Hepatocyte (in vitro differentiated cells): Measurements from ENCODE around the gene PTN. TPM values are rescaled to one million over a fixed set of nuclear protein-coding genes. Genes with fewer than 3 reads are reported as not detected.
A peak's percentile ranks its signal among the peaks of the same experiment; 100 is the strongest.
"Not testable (repeated sequence)": the region's sequence is repeated elsewhere in the genome, so short reads cannot be mapped to it uniquely, and the experiment has no call there.

Source experiments
- DNase-seq: peaks from one replicate; pipeline ENCODE4 v3.0.0-alpha.2; 2016; ENCODE audit warnings: low spot score
- H2AFZ ChIP-seq: fragments of 200-600 bp; sonication (generic); 2 replicates; pipeline ENCODE4 v1.6.0; 2016; ENCODE audit warnings: antibody characterized with exemption, mild to moderate bottlenecking
- H3K27ac ChIP-seq: fragments of 200-600 bp; sonication (generic); 2 replicates; pipeline ENCODE4 v1.5.1; 2016; ENCODE audit warnings: mild to moderate bottlenecking
- H3K27me3 ChIP-seq: fragments of 200-600 bp; sonication (generic); 2 replicates; pipeline ENCODE4 v1.6.1; 2016
- H3K36me3 ChIP-seq: fragments of 200-600 bp; sonication (generic); replicated peaks from 2 replicates; pipeline ENCODE4 v1.5.1; 2016; ENCODE audit warnings: low read depth; ENCODE audit not compliant: insufficient read depth
- H3K4me1 ChIP-seq: fragments of 200-600 bp; sonication (generic); 2 replicates; pipeline ENCODE4 v1.5.1; 2016; ENCODE audit warnings: mild to moderate bottlenecking, moderate library complexity; ENCODE audit not compliant: insufficient read depth
- H3K4me2 ChIP-seq: fragments of 200-600 bp; sonication (generic); 2 replicates; pipeline ENCODE4 v1.6.0; 2016
- H3K4me3 ChIP-seq: fragments of 200-600 bp; sonication (generic); 2 replicates; pipeline ENCODE4 v1.5.1; 2016; ENCODE audit warnings: mild to moderate bottlenecking
- H3K79me2 ChIP-seq: fragments of 200-600 bp; sonication (generic); 2 replicates; pipeline ENCODE4 v1.6.0; 2017; ENCODE audit warnings: mild to moderate bottlenecking
- H3K9me2 ChIP-seq: fragments of 200-600 bp; sonication (generic); replicated peaks from 2 replicates; pipeline ENCODE4 v1.6.0; 2017; ENCODE audit warnings: mild to moderate bottlenecking; ENCODE audit not compliant: insufficient read depth
- H3K9me3 ChIP-seq: fragments of 200-600 bp; sonication (generic); 2 replicates; pipeline ENCODE4 v1.5.1; 2016; ENCODE audit warnings: low read depth, mild to moderate bottlenecking
- H4K20me1 ChIP-seq: fragments of 200-600 bp; sonication (generic); 2 replicates; pipeline ENCODE4 v1.6.0; 2016; ENCODE audit warnings: mild to moderate bottlenecking; ENCODE audit not compliant: insufficient read depth, poor library complexity, severe bottlenecking
- EZH2 ChIP-seq: fragments of 200-600 bp; sonication (generic); IDR thresholded peaks from 2 replicates; pipeline ENCODE4 v1.6.1; 2016; ENCODE audit warnings: antibody characterized with exemption, mild to moderate bottlenecking, borderline replicate concordance
- EZH2phosphoT487 ChIP-seq: fragments of 200-600 bp; sonication (generic); IDR thresholded peaks from one replicate; pipeline ENCODE4 v1.6.1; 2018; ENCODE audit warnings: antibody characterized with exemption, mild to moderate bottlenecking, low read depth, moderate library complexity; ENCODE audit not compliant: unreplicated experiment, severe bottlenecking
- WGBS: methylation state at CpG from one replicate; pipeline ENCODE4 v1.1.6; 2016; ENCODE audit warnings: low lambda C conversion rate; ENCODE audit errors: missing lambda C conversion rate; 5-methylcytosine and 5-hydroxymethylcytosine counted together
- polyA plus RNA-seq: library from polyadenylated mRNA; unstranded; fragments of >200 nt; fragmentation: Nextera tagmentation; extraction: Ambion mirVana; gene quantifications from 2 replicates; pipeline ENCODE4 v1.2.1, GENCODE V29; 2016
- total RNA-seq: library from RNA; depleted of rRNA; stranded (reverse); fragments of >200 nt; gene quantifications from 2 replicates; pipeline ENCODE4 v1.2.3, GENCODE V29; 2014
- TF ChIP-seq, protein P1 (sequence below): fragments of 200-600 bp; sonication (generic); IDR thresholded peaks from 2 replicates; pipeline ENCODE4 v1.5.1; 2016; ENCODE audit warnings: antibody characterized with exemption, mild to moderate bottlenecking; ENCODE audit not compliant: poor library complexity

The PTN gene
- total and polyA plus RNA-seq, 2 experiments from 2014 or later: 50.8 to 66.9 TPM

GRCh38 chr7:137266764-137267163, 76.8 kb downstream of the PTN start:
- Histone ChIP-seq H2AFZ (no peak overlapping the region), H3K9me2 (no peaks in the 10 kb centered on the region), H3K9me3 (no peaks in the 10 kb centered on the region), H3K79me2 (no peaks in the 10 kb centered on the region), H3K36me3 (no peaks in the 10 kb centered on the region), H3K4me3 (no peak overlapping the region), H3K27ac (no peak overlapping the region), H4K20me1 (no peaks in the 10 kb centered on the region), H3K27me3 (no peaks in the 10 kb centered on the region), H3K4me1 (no peaks in the 10 kb centered on the region), H3K4me2 (peak overlapping the region; percentile 8)
- TF ChIP-seq EZH2 (no peak), EZH2phosphoT487 (no peak)
- TF ChIP-seq, protein P1, sequence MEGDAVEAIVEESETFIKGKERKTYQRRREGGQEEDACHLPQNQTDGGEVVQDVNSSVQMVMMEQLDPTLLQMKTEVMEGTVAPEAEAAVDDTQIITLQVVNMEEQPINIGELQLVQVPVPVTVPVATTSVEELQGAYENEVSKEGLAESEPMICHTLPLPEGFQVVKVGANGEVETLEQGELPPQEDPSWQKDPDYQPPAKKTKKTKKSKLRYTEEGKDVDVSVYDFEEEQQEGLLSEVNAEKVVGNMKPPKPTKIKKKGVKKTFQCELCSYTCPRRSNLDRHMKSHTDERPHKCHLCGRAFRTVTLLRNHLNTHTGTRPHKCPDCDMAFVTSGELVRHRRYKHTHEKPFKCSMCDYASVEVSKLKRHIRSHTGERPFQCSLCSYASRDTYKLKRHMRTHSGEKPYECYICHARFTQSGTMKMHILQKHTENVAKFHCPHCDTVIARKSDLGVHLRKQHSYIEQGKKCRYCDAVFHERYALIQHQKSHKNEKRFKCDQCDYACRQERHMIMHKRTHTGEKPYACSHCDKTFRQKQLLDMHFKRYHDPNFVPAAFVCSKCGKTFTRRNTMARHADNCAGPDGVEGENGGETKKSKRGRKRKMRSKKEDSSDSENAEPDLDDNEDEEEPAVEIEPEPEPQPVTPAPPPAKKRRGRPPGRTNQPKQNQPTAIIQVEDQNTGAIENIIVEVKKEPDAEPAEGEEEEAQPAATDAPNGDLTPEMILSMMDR: no peak
- 36% methylated on average over 4 of the region's 4 CpGs for WGBS
- peak; percentile 15 for DNase-seq

DNA sequence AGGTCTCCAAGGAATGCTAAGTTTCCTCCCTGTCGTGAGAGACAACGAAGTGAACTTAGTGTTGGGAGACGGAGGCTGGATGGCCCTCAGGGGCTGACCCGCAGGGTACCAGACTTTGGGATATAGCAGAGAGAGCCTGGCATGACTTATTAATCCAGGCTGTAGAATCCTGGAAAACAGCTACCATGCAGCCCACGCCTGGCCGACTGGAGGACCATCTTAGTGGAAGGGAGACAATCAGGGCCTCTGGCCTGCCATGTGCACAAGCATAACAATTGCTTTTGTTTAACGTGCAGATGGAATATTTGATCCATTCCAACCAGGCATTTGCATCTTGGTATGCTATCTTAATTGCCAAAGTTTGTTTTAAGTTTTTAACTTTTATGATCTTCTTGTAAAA, 78.1 kb downstream of the PTN start:
- not testable (repeated sequence) for H3K36me3 ChIP-seq, H3K27me3 ChIP-seq, H2AFZ ChIP-seq, H3K79me2 ChIP-seq, H3K4me3 ChIP-seq, H4K20me1 ChIP-seq, H3K9me3 ChIP-seq, H3K9me2 ChIP-seq, H3K4me1 ChIP-seq, H3K27ac ChIP-seq, DNase-seq, H3K4me2 ChIP-seq
- 80% methylated on average over 7 of the region's 7 CpGs for WGBS

- H3K4me3 ChIP-seq: no peak overlapping the region
- H3K4me1 ChIP-seq: no peaks in the 10 kb centered on the region
- no peaks in the 10 kb centered on the region for H3K9me2 ChIP-seq
- H2AFZ ChIP-seq: no peak overlapping the region
- H3K9me3 ChIP-seq: no peaks in the 10 kb centered on the region
- H3K27ac ChIP-seq: no peak overlapping the region
- H3K79me2 ChIP-seq: no peaks in the 10 kb centered on the region
- no peak for DNase-seq
- H3K27me3 ChIP-seq: no peaks in the 10 kb centered on the region
- no peaks in the 10 kb centered on the region for H4K20me1 ChIP-seq
- 69% methylated on average over 7 of the region's 7 CpGs for WGBS
- H3K4me2 ChIP-seq: no peak overlapping the region
- H3K36me3 ChIP-seq: no peaks in the 10 kb centered on the region
- TF ChIP-seq EZH2 (no peak), EZH2phosphoT487 (no peak)
- TF ChIP-seq, protein P1: no peak
Observed at GRCh38 chr7:137262599-137262998, 80.9 kb downstream of the PTN start.

GRCh38 chr7:137258552-137258951, 85.0 kb downstream of the PTN start:
- H3K27me3 ChIP-seq: no peaks in the 10 kb centered on the region

More at GRCh38 chr7:137258552-137258951, 85.0 kb downstream of the PTN start:
- no peak for DNase-seq
- no peaks in the 10 kb centered on the region for H3K36me3 ChIP-seq
- TF ChIP-seq, protein P1: no peak
- no peak for TF ChIP-seq EZH2phosphoT487
- TF ChIP-seq EZH2: no peak
- no peak overlapping the region for H2AFZ ChIP-seq
- no peak overlapping the region for H3K27ac ChIP-seq
- H3K4me2 ChIP-seq: no peak overlapping the region
- no peaks in the 10 kb centered on the region for H4K20me1 ChIP-seq
- H3K9me3 ChIP-seq: no peaks in the 10 kb centered on the region
- H3K4me3 ChIP-seq: no peak overlapping the region
- WGBS: 92% methylated on average over 2 of the region's 2 CpGs
- no peaks in the 10 kb centered on the region for H3K9me2 ChIP-seq
- H3K4me1 ChIP-seq: no peaks in the 10 kb centered on the region
- H3K79me2 ChIP-seq: no peaks in the 10 kb centered on the region
